IMR-90 (cell line): Measurements from ENCODE around the gene HEATR1. TPM values are rescaled to one million over a fixed set of nuclear protein-coding genes. Genes with fewer than 3 reads are reported as not detected.
"Not testable (repeated sequence)": the region's sequence is repeated elsewhere in the genome, so short reads cannot be mapped to it uniquely, and the experiment has no call there.

Experiments used
- ATAC-seq: fragments of 200-7000 bp; cut with Tn5 transposase; 2 replicates; pipeline ENCODE4 v1.9.1; 2020; ENCODE audit warnings: low read depth, mild to moderate bottlenecking, moderate library complexity
- BruUV-seq: library from RNA; stranded (reverse); fragments of 400-500 nt; replicated peaks from 2 replicates; lab custom pipeline; 2021; lab: Mats Ljungman, UMichigan
- CTCF ChIA-PET: fragments of 300-600 bp; formaldehyde crosslinking; extraction: SDS; loops from one replicate; lab custom pipeline; 2021; ENCODE audit warnings: antibody characterized with exemption; lab: Yijun Ruan, JAX
- POLR2A ChIA-PET: fragments of 300-600 bp; sonication (Branson Sonifier 250); formaldehyde crosslinking; loops from one replicate; lab custom pipeline; 2022; ENCODE audit warnings: antibody characterized with exemption; ENCODE audit not compliant: unreplicated experiment; lab: Charles Lee
- DNase-seq: peaks from one replicate; pipeline ENCODE4 v3.0.0; 2013
- H2AFZ ChIP-seq: replicated peaks from 2 replicates; pipeline ENCODE3; 2013; ENCODE audit warnings: low read length, mild to moderate bottlenecking; ENCODE audit not compliant: poor library complexity
- H2AK5ac ChIP-seq: 2 replicates; pipeline ENCODE4 v1.6.1; 2013; ENCODE audit warnings: low read depth, low read length, inconsistent platforms
- H2AK9ac ChIP-seq: replicated peaks from 2 replicates; pipeline ENCODE3; 2013; ENCODE audit warnings: mild to moderate bottlenecking, low read depth, low read length, moderate library complexity; ENCODE audit not compliant: poor library complexity
- H2BK120ac ChIP-seq: 2 replicates; pipeline ENCODE4 v1.6.1; 2013; ENCODE audit warnings: low read depth, low read length, inconsistent platforms
- H2BK15ac ChIP-seq: 3 replicates; pipeline ENCODE4 v1.6.1; 2013; ENCODE audit warnings: low read depth, low read length, inconsistent platforms
- H2BK20ac ChIP-seq: 2 replicates; pipeline ENCODE4 v1.6.1; 2013; ENCODE audit warnings: low read depth, mild to moderate bottlenecking, inconsistent platforms, low read length, moderate library complexity
- H2BK5ac ChIP-seq: 2 replicates; pipeline ENCODE4 v1.6.1; 2013; ENCODE audit warnings: mild to moderate bottlenecking, low read depth, low read length, inconsistent platforms; ENCODE audit not compliant: poor library complexity, severe bottlenecking
- H3K14ac ChIP-seq: replicated peaks from 2 replicates; pipeline ENCODE4 v1.6.1; 2013; ENCODE audit warnings: low read depth, low read length, inconsistent platforms
- H3K18ac ChIP-seq: 2 replicates; pipeline ENCODE4 v1.6.1; 2013; ENCODE audit warnings: low read depth, low read length, control low read depth
- H3K23ac ChIP-seq: 2 replicates; pipeline ENCODE4 v1.6.1; 2013; ENCODE audit warnings: low read depth, low read length, inconsistent platforms
- H3K27ac ChIP-seq: 2 replicates; pipeline ENCODE4 v1.5.1; 2013; ENCODE audit warnings: mild to moderate bottlenecking, control low read depth, low read length; ENCODE audit not compliant: insufficient read depth
- H3K27me3 ChIP-seq: 2 replicates; pipeline ENCODE4 v1.6.1; 2013; ENCODE audit warnings: low read length; ENCODE audit not compliant: control insufficient read depth, insufficient read depth
- H3K36me3 ChIP-seq: 2 replicates; pipeline ENCODE4 v1.6.1; 2013; ENCODE audit warnings: low read length, mixed read lengths; ENCODE audit not compliant: control insufficient read depth, insufficient read depth
- H3K4ac ChIP-seq: 2 replicates; pipeline ENCODE4 v1.6.1; 2013; ENCODE audit warnings: low read depth, low read length, inconsistent platforms
- H3K4me1 ChIP-seq: 2 replicates; pipeline ENCODE4 v1.6.1; 2013; ENCODE audit warnings: low read length, mixed read lengths; ENCODE audit not compliant: control insufficient read depth, insufficient read depth
- H3K4me2 ChIP-seq: 2 replicates; pipeline ENCODE4 v1.6.1; 2013; ENCODE audit warnings: low read depth, mild to moderate bottlenecking, control low read depth, low read length, moderate library complexity
- H3K4me3 ChIP-seq: 2 replicates; pipeline ENCODE4 v1.5.1; 2013; ENCODE audit warnings: low read depth, mild to moderate bottlenecking, control low read depth, low read length, moderate library complexity; ENCODE audit not compliant: insufficient read depth
- H3K56ac ChIP-seq: 2 replicates; pipeline ENCODE4 v1.6.1; 2013; ENCODE audit warnings: low read length, inconsistent platforms; ENCODE audit not compliant: insufficient read depth; ENCODE audit errors: extremely low read depth
- H3K79me1 ChIP-seq, 2 experiments: 2 replicates each; pipeline ENCODE4 v1.6.1; 2013; ENCODE audit warnings: low read length in 2 of 2, inconsistent platforms in 1 of 2, low read depth in 1 of 2
- H3K9ac ChIP-seq: 2 replicates; pipeline ENCODE4 v1.6.1; 2013; ENCODE audit warnings: low read depth, low read length, control low read depth
- H3K9me1 ChIP-seq: 2 replicates; pipeline ENCODE4 v1.6.1; 2013; ENCODE audit warnings: low read length, inconsistent platforms; ENCODE audit not compliant: insufficient read depth
- H3K9me3 ChIP-seq: 2 replicates; pipeline ENCODE4 v1.6.1; 2013; ENCODE audit warnings: low read length; ENCODE audit not compliant: control insufficient read depth, insufficient read depth
- H4K20me1 ChIP-seq: 2 replicates; pipeline ENCODE4 v1.6.1; 2013; ENCODE audit warnings: low read length, inconsistent platforms; ENCODE audit not compliant: insufficient read depth
- H4K5ac ChIP-seq: 2 replicates; pipeline ENCODE4 v1.6.1; 2013; ENCODE audit warnings: mild to moderate bottlenecking, low read depth, low read length, control low read depth
- H4K8ac ChIP-seq, 2 experiments: 2 replicates each; pipeline ENCODE4 v1.6.1; 2013; ENCODE audit warnings: low read depth in 2 of 2, low read length in 2 of 2, control low read depth in 1 of 2, inconsistent platforms in 1 of 2
- H4K91ac ChIP-seq: 2 replicates; pipeline ENCODE4 v1.6.1; 2013; ENCODE audit warnings: low read depth, low read length, inconsistent platforms; ENCODE audit not compliant: insufficient read depth
- CTCF ChIP-seq: conservative IDR thresholded peaks from 2 replicates; pipeline ENCODE4 v1.5.1; 2012; ENCODE audit warnings: mild to moderate bottlenecking, low read depth, low read length, improper control_type of control experiment
- POLR2A ChIP-seq: IDR thresholded peaks from 2 replicates; pipeline ENCODE4 v1.6.1; 2012; ENCODE audit warnings: mild to moderate bottlenecking, low read depth, low read length
- RAD21 ChIP-seq: IDR thresholded peaks from 2 replicates; pipeline ENCODE4 v1.6.1; 2012; ENCODE audit warnings: low read length, improper control_type of control experiment
- RCOR1 ChIP-seq: IDR thresholded peaks from 2 replicates; pipeline ENCODE4 v1.6.1; 2012; ENCODE audit warnings: mild to moderate bottlenecking, low read length, improper control_type of control experiment; ENCODE audit not compliant: insufficient replicate concordance
- RFX5 ChIP-seq: IDR thresholded peaks from 2 replicates; pipeline ENCODE4 v1.8.0; 2012; ENCODE audit warnings: low read depth, mild to moderate bottlenecking, low read length, moderate library complexity
- WGBS, 2 experiments: methylation state at CpG; one replicate each; pipeline versions ENCODE4 v1.1.5 to v1.1.7; 2013; ENCODE audit warnings: missing lambda C conversion rate in 2 of 2; ENCODE audit not compliant: insufficient read length in 1 of 2; ENCODE audit errors: extremely low coverage in 2 of 2; 5-methylcytosine and 5-hydroxymethylcytosine counted together
- dilution Hi-C: fragments of 300-500 bp; cut with HindIII; formaldehyde crosslinking; loops from one replicate; pipeline ENCODE4 v1.14.3; 2018; ENCODE audit warnings: low sequenced_read_pairs; ENCODE audit not compliant: unreplicated experiment
- in situ Hi-C: fragments of 300-500 bp; cut with MboI; formaldehyde crosslinking; loops from 3 replicates; pipeline ENCODE4 v1.14.3; 2019; ENCODE audit warnings: low sequenced_read_pairs, inconsistent platforms, mixed read lengths
- intact Hi-C: fragments of 100-400 bp; cut with micrococcal nuclease; formaldehyde crosslinking; loops from 2 replicates; pipeline ENCODE4 v1.10.0; 2022
- polyA plus RNA-seq, 3 experiments: library from polyadenylated mRNA; depleted of rRNA; stranded (reverse); fragments of >200 nt; gene quantifications; 2 replicates each; pipeline ENCODE4 v1.2.3, GENCODE V29; 2012; ENCODE audit warnings: low replicate concordance in 1 of 3
- total RNA-seq: library from RNA; depleted of rRNA; stranded (reverse); fragments of >200 nt; gene quantifications from 2 replicates; pipeline ENCODE4 v1.2.3, GENCODE V29; 2012

The HEATR1 gene
- total and polyA plus RNA-seq, 2 of the 4 experiments (the other 2 are of a cell fraction): 8.5 to 53.8 TPM

GRCh38 chr1:236608930-236609726 lies 4.8 kb upstream of the HEATR1 start (continued):
- TF ChIP-seq RCOR1 (no peak), POLR2A (no peak), RAD21 (peak; percentile 54), RFX5 (no peak), CTCF (peak; percentile 48)

- H3K18ac ChIP-seq, POLR2A ChIA-PET, H2AK9ac ChIP-seq, dilution Hi-C loops, H3K4ac ChIP-seq, BruUV-seq, H4K8ac ChIP-seq, H2AFZ ChIP-seq, H3K36me3 ChIP-seq, H2BK5ac ChIP-seq, H3K9ac ChIP-seq, H3K56ac ChIP-seq, ATAC-seq, H3K27ac ChIP-seq, CTCF ChIA-PET, H2BK15ac ChIP-seq, H3K14ac ChIP-seq, H2BK20ac ChIP-seq, H3K9me1 ChIP-seq, H3K4me3 ChIP-seq, H3K23ac ChIP-seq, H3K9me3 ChIP-seq, H2BK120ac ChIP-seq, DNase-seq, H4K5ac ChIP-seq, H2AK5ac ChIP-seq, H3K27me3 ChIP-seq, H3K4me1 ChIP-seq, H4K20me1 ChIP-seq, H3K4me2 ChIP-seq, H4K91ac ChIP-seq, H3K79me1 ChIP-seq: not testable (repeated sequence)
- WGBS, 2 experiments: no CpG with 5 or more reads among the region's 10 CpGs
- intact Hi-C loops (loop anchor here (10.0 kb wide), 1 partner anchor 187 kb away; the partner anchor contains the start of gene MTR), in situ Hi-C loops (loop anchor here (25.0 kb wide), 2 partner anchors 780 to 955 kb away; no protein-coding TSS in a partner anchor)
Observed at GRCh38 chr1:236607597-236607996, 3.3 kb upstream of the HEATR1 start.
